IMR-90 (cell line): ENCODE measurements around the gene RUNX1. TPM values are rescaled to one million over a fixed set of nuclear protein-coding genes. Genes with fewer than 3 reads are reported as not detected.

Experiments
- ATAC-seq: fragments of 200-7000 bp; cut with Tn5 transposase; 2 replicates; pipeline ENCODE4 v1.9.1; 2020; ENCODE audit warnings: low read depth, mild to moderate bottlenecking, moderate library complexity
- BruUV-seq: library from RNA; stranded (reverse); fragments of 400-500 nt; replicated peaks from 2 replicates; lab custom pipeline; 2021; lab: Mats Ljungman, UMichigan
- CTCF ChIA-PET: fragments of 300-600 bp; formaldehyde crosslinking; extraction: SDS; loops from one replicate; lab custom pipeline; 2021; ENCODE audit warnings: antibody characterized with exemption; lab: Yijun Ruan, JAX
- POLR2A ChIA-PET: fragments of 300-600 bp; sonication (Branson Sonifier 250); formaldehyde crosslinking; loops from one replicate; lab custom pipeline; 2022; ENCODE audit warnings: antibody characterized with exemption; ENCODE audit not compliant: unreplicated experiment; lab: Charles Lee
- DNase-seq: peaks from one replicate; pipeline ENCODE4 v3.0.0; 2013
- H2AFZ ChIP-seq: replicated peaks from 2 replicates; pipeline ENCODE3; 2013; ENCODE audit warnings: low read length, mild to moderate bottlenecking; ENCODE audit not compliant: poor library complexity
- H2AK5ac ChIP-seq: 2 replicates; pipeline ENCODE4 v1.6.1; 2013; ENCODE audit warnings: low read depth, low read length, inconsistent platforms
- H2AK9ac ChIP-seq: replicated peaks from 2 replicates; pipeline ENCODE3; 2013; ENCODE audit warnings: mild to moderate bottlenecking, low read depth, low read length, moderate library complexity; ENCODE audit not compliant: poor library complexity
- H2BK120ac ChIP-seq: 2 replicates; pipeline ENCODE4 v1.6.1; 2013; ENCODE audit warnings: low read depth, low read length, inconsistent platforms
- H2BK15ac ChIP-seq: 3 replicates; pipeline ENCODE4 v1.6.1; 2013; ENCODE audit warnings: low read depth, low read length, inconsistent platforms
- H2BK20ac ChIP-seq: 2 replicates; pipeline ENCODE4 v1.6.1; 2013; ENCODE audit warnings: low read depth, mild to moderate bottlenecking, inconsistent platforms, low read length, moderate library complexity
- H2BK5ac ChIP-seq: 2 replicates; pipeline ENCODE4 v1.6.1; 2013; ENCODE audit warnings: mild to moderate bottlenecking, low read depth, low read length, inconsistent platforms; ENCODE audit not compliant: poor library complexity, severe bottlenecking
- H3K14ac ChIP-seq: replicated peaks from 2 replicates; pipeline ENCODE4 v1.6.1; 2013; ENCODE audit warnings: low read depth, low read length, inconsistent platforms
- H3K18ac ChIP-seq: 2 replicates; pipeline ENCODE4 v1.6.1; 2013; ENCODE audit warnings: low read depth, low read length, control low read depth
- H3K23ac ChIP-seq: 2 replicates; pipeline ENCODE4 v1.6.1; 2013; ENCODE audit warnings: low read depth, low read length, inconsistent platforms
- H3K27ac ChIP-seq: 2 replicates; pipeline ENCODE4 v1.5.1; 2013; ENCODE audit warnings: mild to moderate bottlenecking, control low read depth, low read length; ENCODE audit not compliant: insufficient read depth
- H3K27me3 ChIP-seq: 2 replicates; pipeline ENCODE4 v1.6.1; 2013; ENCODE audit warnings: low read length; ENCODE audit not compliant: control insufficient read depth, insufficient read depth
- H3K36me3 ChIP-seq: 2 replicates; pipeline ENCODE4 v1.6.1; 2013; ENCODE audit warnings: low read length, mixed read lengths; ENCODE audit not compliant: control insufficient read depth, insufficient read depth
- H3K4ac ChIP-seq: 2 replicates; pipeline ENCODE4 v1.6.1; 2013; ENCODE audit warnings: low read depth, low read length, inconsistent platforms
- H3K4me1 ChIP-seq: 2 replicates; pipeline ENCODE4 v1.6.1; 2013; ENCODE audit warnings: low read length, mixed read lengths; ENCODE audit not compliant: control insufficient read depth, insufficient read depth
- H3K4me2 ChIP-seq: 2 replicates; pipeline ENCODE4 v1.6.1; 2013; ENCODE audit warnings: low read depth, mild to moderate bottlenecking, control low read depth, low read length, moderate library complexity
- H3K4me3 ChIP-seq: 2 replicates; pipeline ENCODE4 v1.5.1; 2013; ENCODE audit warnings: low read depth, mild to moderate bottlenecking, control low read depth, low read length, moderate library complexity; ENCODE audit not compliant: insufficient read depth
- H3K56ac ChIP-seq: 2 replicates; pipeline ENCODE4 v1.6.1; 2013; ENCODE audit warnings: low read length, inconsistent platforms; ENCODE audit not compliant: insufficient read depth; ENCODE audit errors: extremely low read depth
- H3K79me1 ChIP-seq, 2 experiments: 2 replicates each; pipeline ENCODE4 v1.6.1; 2013; ENCODE audit warnings: low read length in 2 of 2, inconsistent platforms in 1 of 2, low read depth in 1 of 2
- H3K9ac ChIP-seq: 2 replicates; pipeline ENCODE4 v1.6.1; 2013; ENCODE audit warnings: low read depth, low read length, control low read depth
- H3K9me1 ChIP-seq: 2 replicates; pipeline ENCODE4 v1.6.1; 2013; ENCODE audit warnings: low read length, inconsistent platforms; ENCODE audit not compliant: insufficient read depth
- H3K9me3 ChIP-seq: 2 replicates; pipeline ENCODE4 v1.6.1; 2013; ENCODE audit warnings: low read length; ENCODE audit not compliant: control insufficient read depth, insufficient read depth
- H4K20me1 ChIP-seq: 2 replicates; pipeline ENCODE4 v1.6.1; 2013; ENCODE audit warnings: low read length, inconsistent platforms; ENCODE audit not compliant: insufficient read depth
- H4K5ac ChIP-seq: 2 replicates; pipeline ENCODE4 v1.6.1; 2013; ENCODE audit warnings: mild to moderate bottlenecking, low read depth, low read length, control low read depth
- H4K8ac ChIP-seq, 2 experiments: 2 replicates each; pipeline ENCODE4 v1.6.1; 2013; ENCODE audit warnings: low read depth in 2 of 2, low read length in 2 of 2, control low read depth in 1 of 2, inconsistent platforms in 1 of 2
- H4K91ac ChIP-seq: 2 replicates; pipeline ENCODE4 v1.6.1; 2013; ENCODE audit warnings: low read depth, low read length, inconsistent platforms; ENCODE audit not compliant: insufficient read depth
- CEBPB ChIP-seq: IDR thresholded peaks from 2 replicates; pipeline ENCODE4 v1.6.1; 2012; ENCODE audit warnings: low read depth, low read length, improper control_type of control experiment
- FOS ChIP-seq: fragments of 150-350 bp; IDR thresholded peaks from 2 replicates; pipeline ENCODE4 v1.6.1; 2016; ENCODE audit warnings: low read depth, low read length
- MXI1 ChIP-seq: IDR thresholded peaks from 2 replicates; pipeline ENCODE4 v1.6.1; 2012; ENCODE audit warnings: low read depth, mild to moderate bottlenecking, low read length, moderate library complexity, borderline replicate concordance
- NFE2L2 ChIP-seq: fragments of 150-350 bp; IDR thresholded peaks from 2 replicates; pipeline ENCODE4 v1.6.1; 2016; ENCODE audit warnings: low read depth, mild to moderate bottlenecking, low read length
- POLR2A ChIP-seq: IDR thresholded peaks from 2 replicates; pipeline ENCODE4 v1.6.1; 2012; ENCODE audit warnings: mild to moderate bottlenecking, low read depth, low read length
- RCOR1 ChIP-seq: IDR thresholded peaks from 2 replicates; pipeline ENCODE4 v1.6.1; 2012; ENCODE audit warnings: mild to moderate bottlenecking, low read length, improper control_type of control experiment; ENCODE audit not compliant: insufficient replicate concordance
- RFX5 ChIP-seq: IDR thresholded peaks from 2 replicates; pipeline ENCODE4 v1.8.0; 2012; ENCODE audit warnings: low read depth, mild to moderate bottlenecking, low read length, moderate library complexity
- WGBS, 2 experiments: methylation state at CpG; one replicate each; pipeline versions ENCODE4 v1.1.5 to v1.1.7; 2013; ENCODE audit warnings: missing lambda C conversion rate in 2 of 2; ENCODE audit not compliant: insufficient read length in 1 of 2; ENCODE audit errors: extremely low coverage in 2 of 2; 5-methylcytosine and 5-hydroxymethylcytosine counted together
- dilution Hi-C: fragments of 300-500 bp; cut with HindIII; formaldehyde crosslinking; loops from one replicate; pipeline ENCODE4 v1.14.3; 2018; ENCODE audit warnings: low sequenced_read_pairs; ENCODE audit not compliant: unreplicated experiment
- in situ Hi-C: fragments of 300-500 bp; cut with MboI; formaldehyde crosslinking; loops from 3 replicates; pipeline ENCODE4 v1.14.3; 2019; ENCODE audit warnings: low sequenced_read_pairs, inconsistent platforms, mixed read lengths
- intact Hi-C: fragments of 100-400 bp; cut with micrococcal nuclease; formaldehyde crosslinking; loops from 2 replicates; pipeline ENCODE4 v1.10.0; 2022
- polyA plus RNA-seq, 3 experiments: library from polyadenylated mRNA; depleted of rRNA; stranded (reverse); fragments of >200 nt; gene quantifications; 2 replicates each; pipeline ENCODE4 v1.2.3, GENCODE V29; 2012; ENCODE audit warnings: low replicate concordance in 1 of 3
- total RNA-seq: library from RNA; depleted of rRNA; stranded (reverse); fragments of >200 nt; gene quantifications from 2 replicates; pipeline ENCODE4 v1.2.3, GENCODE V29; 2012
- TF ChIP-seq, protein P1 (sequence below): conservative IDR thresholded peaks from 2 replicates; pipeline ENCODE4 v1.5.1; 2012; ENCODE audit warnings: mild to moderate bottlenecking, low read depth, low read length, improper control_type of control experiment
- TF ChIP-seq, protein P2 (sequence below): fragments of 150-350 bp; IDR thresholded peaks from 2 replicates; pipeline ENCODE4 v1.6.1; 2016; ENCODE audit warnings: low read depth, mild to moderate bottlenecking, low read length, moderate library complexity, borderline replicate concordance
- TF ChIP-seq, protein P3 (sequence below): fragments of 150-350 bp; IDR thresholded peaks from 2 replicates; pipeline ENCODE4 v1.6.1; 2017; ENCODE audit warnings: mild to moderate bottlenecking, antibody characterized with exemption, low read length, low read depth

Gene RUNX1
- total and polyA plus RNA-seq, 2 of the 4 experiments (the other 2 are of a cell fraction): 34.5 to 56.5 TPM

DNA sequence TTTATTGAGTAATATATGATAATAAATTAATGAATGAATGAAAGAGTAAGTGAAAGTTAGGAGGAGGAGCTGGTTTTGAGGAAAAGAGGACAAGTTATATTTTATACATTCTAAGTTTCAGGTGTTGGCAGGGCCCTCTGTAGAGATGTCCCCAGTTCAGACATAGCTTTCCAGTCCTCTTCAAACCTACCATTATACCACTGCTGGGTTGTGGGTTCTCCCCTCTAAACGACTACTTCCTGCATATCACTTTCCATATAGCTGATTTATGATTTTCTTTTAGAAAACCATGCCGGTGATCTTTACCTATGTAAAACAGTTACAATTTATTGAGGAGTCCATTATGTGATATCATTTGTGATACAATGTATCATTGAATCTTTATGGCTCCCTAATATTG lies 116.9 kb downstream of the RUNX1 start:
- no peak overlapping the region for H2AK9ac ChIP-seq
- no peaks in the 10 kb centered on the region for H4K20me1 ChIP-seq
- H3K4me2 ChIP-seq: no peak overlapping the region
- no peak overlapping the region for H3K4ac ChIP-seq
- H3K9me3 ChIP-seq: no peaks in the 10 kb centered on the region
- peaks cover 2% of the 10 kb centered on the region; the same call in 1 of the 2 replicates for H3K9me1 ChIP-seq
- H3K79me1 ChIP-seq: peaks cover 0 to 6% of the 10 kb centered on the region in 2 experiments; a peak in 1 of 4 replicates
- no peak overlapping the region for H2BK15ac ChIP-seq
- no peak overlapping the region for H2BK5ac ChIP-seq
- ATAC-seq (no peak), DNase-seq (no peak)
- CTCF ChIA-PET: no interaction called here
- H2BK20ac ChIP-seq: no peak overlapping the region
- H2BK120ac ChIP-seq: no peak overlapping the region
- H3K9ac ChIP-seq: no peak overlapping the region
- dilution Hi-C loops: no loop called here
- no CpG with 5 or more reads among the region's 2 CpGs for WGBS, 2 experiments
- H3K36me3 ChIP-seq: no peaks in the 10 kb centered on the region
- H4K8ac ChIP-seq: no peak overlapping the region
- POLR2A ChIA-PET: no interaction called here
- H3K4me1 ChIP-seq: peaks cover 10% of the 10 kb centered on the region
- TF ChIP-seq FOS: no peak
- no peak for TF ChIP-seq POLR2A
- TF ChIP-seq, protein P1, sequence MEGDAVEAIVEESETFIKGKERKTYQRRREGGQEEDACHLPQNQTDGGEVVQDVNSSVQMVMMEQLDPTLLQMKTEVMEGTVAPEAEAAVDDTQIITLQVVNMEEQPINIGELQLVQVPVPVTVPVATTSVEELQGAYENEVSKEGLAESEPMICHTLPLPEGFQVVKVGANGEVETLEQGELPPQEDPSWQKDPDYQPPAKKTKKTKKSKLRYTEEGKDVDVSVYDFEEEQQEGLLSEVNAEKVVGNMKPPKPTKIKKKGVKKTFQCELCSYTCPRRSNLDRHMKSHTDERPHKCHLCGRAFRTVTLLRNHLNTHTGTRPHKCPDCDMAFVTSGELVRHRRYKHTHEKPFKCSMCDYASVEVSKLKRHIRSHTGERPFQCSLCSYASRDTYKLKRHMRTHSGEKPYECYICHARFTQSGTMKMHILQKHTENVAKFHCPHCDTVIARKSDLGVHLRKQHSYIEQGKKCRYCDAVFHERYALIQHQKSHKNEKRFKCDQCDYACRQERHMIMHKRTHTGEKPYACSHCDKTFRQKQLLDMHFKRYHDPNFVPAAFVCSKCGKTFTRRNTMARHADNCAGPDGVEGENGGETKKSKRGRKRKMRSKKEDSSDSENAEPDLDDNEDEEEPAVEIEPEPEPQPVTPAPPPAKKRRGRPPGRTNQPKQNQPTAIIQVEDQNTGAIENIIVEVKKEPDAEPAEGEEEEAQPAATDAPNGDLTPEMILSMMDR: no peak
- TF ChIP-seq, protein P2, sequence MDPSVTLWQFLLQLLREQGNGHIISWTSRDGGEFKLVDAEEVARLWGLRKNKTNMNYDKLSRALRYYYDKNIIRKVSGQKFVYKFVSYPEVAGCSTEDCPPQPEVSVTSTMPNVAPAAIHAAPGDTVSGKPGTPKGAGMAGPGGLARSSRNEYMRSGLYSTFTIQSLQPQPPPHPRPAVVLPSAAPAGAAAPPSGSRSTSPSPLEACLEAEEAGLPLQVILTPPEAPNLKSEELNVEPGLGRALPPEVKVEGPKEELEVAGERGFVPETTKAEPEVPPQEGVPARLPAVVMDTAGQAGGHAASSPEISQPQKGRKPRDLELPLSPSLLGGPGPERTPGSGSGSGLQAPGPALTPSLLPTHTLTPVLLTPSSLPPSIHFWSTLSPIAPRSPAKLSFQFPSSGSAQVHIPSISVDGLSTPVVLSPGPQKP: no peak
- TF ChIP-seq NFE2L2: no peak
- no peak for TF ChIP-seq CEBPB
- TF ChIP-seq MXI1: no peak
- TF ChIP-seq, protein P3, sequence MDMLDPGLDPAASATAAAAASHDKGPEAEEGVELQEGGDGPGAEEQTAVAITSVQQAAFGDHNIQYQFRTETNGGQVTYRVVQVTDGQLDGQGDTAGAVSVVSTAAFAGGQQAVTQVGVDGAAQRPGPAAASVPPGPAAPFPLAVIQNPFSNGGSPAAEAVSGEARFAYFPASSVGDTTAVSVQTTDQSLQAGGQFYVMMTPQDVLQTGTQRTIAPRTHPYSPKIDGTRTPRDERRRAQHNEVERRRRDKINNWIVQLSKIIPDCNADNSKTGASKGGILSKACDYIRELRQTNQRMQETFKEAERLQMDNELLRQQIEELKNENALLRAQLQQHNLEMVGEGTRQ: no peak
- no peak for TF ChIP-seq RFX5
- TF ChIP-seq RCOR1: no peak
- no peak overlapping the region for H3K18ac ChIP-seq
- no peak overlapping the region for H4K91ac ChIP-seq
- H3K23ac ChIP-seq: no peak overlapping the region
- no peak overlapping the region for H3K14ac ChIP-seq
- BruUV-seq: no TSS peak
- intact Hi-C loops: no loop called here
- H3K4me3 ChIP-seq: no peak overlapping the region
- H4K5ac ChIP-seq: no peak overlapping the region
- no peak overlapping the region for H3K27ac ChIP-seq
- H3K56ac ChIP-seq: no peak overlapping the region
- no peaks in the 10 kb centered on the region for H3K27me3 ChIP-seq
- in situ Hi-C loops: no loop called here
- H2AK5ac ChIP-seq: no peak overlapping the region
- H2AFZ ChIP-seq: no peak overlapping the region
